GM23248 (cell line): ENCODE data around the gene C11orf98.

Experiments used
- EZH2 ChIP-seq: fragments of 200-600 bp; sonication (generic); IDR thresholded peaks from 2 replicates; pipeline ENCODE4 v1.6.1; 2018; ENCODE audit warnings: antibody characterized with exemption, mild to moderate bottlenecking; ENCODE audit not compliant: insufficient read depth, poor library complexity, severe bottlenecking
- EZH2phosphoT487 ChIP-seq: fragments of 200-600 bp; sonication (generic); IDR thresholded peaks from 2 replicates; pipeline ENCODE4 v1.6.1; 2018; ENCODE audit warnings: antibody characterized with exemption, moderate library complexity, mild to moderate bottlenecking, low read depth; ENCODE audit not compliant: insufficient read depth

DNA sequence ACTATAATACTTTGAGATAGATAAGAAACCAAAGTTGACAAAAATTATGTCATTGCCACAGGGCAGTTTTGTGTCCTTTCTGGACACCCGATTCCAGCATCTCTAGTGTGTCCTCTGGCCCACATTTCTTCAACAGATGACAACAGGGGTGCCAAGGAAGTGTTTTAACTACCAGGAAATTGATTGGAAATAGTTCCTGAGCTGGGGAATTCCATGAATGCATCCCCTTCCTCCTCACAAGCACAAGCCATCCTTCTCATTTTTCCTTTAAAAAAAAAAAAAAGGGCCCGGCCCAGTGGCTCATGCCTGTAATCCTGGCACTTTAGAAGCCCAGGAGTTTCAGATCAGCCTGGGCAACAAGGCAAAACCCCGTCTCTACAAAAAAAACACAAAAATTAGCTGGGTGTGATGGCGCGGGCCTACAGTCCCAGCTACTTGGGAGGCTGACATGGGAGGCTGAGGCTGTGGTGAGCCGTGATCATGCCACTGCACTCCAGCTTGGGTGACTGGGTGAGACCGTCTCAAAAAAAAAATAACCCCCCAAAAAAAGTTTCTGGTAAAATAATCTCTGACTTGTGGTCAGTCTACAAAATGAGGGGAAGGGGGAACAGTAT is 42.4 kb downstream of the C11orf98 start:
- no peak for TF ChIP-seq EZH2phosphoT487
- no peak for TF ChIP-seq EZH2
